ENCODE measurements around the gene ESPL1. TPM values are rescaled to one million over a fixed set of nuclear protein-coding genes. Genes with fewer than 3 reads are reported as not detected.
A peak's percentile ranks its signal among the peaks of the same experiment; 100 is the strongest.

The ESPL1 gene
- total and polyA plus RNA-seq, 4 donors, result 0.77 to 6.7 (median 1.5) TPM

DNA sequence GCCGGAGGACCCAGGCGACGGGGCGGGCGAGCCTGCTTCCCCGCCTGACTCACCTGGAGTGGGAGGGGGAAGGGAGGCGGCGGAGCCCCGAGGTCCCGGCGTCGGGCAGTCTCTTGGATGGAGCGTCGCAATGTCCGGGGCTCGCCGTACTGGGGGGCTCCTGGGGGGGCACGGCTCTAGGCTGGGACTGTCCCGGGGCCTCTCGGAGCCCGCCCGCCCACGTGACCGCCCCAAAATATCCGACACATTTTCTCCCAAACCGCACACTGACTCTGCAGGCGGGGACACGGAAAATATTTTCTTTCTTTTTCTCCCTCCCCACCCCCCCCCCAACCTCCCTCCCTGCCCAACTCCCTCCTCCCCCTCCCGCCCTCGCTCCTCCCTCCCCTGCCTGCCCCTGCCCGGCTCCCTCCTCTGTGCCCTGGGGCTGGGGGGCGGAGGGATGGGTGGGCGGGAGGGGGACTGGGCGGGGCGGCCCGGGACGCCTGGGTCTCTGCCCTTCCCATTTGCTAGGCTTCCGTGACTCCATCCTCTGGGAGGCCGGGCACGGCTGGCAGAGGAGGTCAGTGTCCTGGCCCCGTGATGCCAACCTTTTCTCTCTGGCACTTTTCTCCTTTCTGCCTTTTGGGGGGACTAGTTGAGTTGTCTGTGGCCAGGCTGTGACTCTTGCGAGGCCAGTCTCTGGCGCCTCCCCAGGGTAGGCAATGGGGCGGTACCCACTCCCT is 36.0 kb upstream of the ESPL1 start, which contains the start of gene RARG:
RARG (minus strand) TSS at position 289 of the 725 bp plus-strand sequence. CDS start 4,664 bp downstream, outside the sequence.
- peak; percentile 42 to 66 (median 62) for DNase-seq
- TF ChIP-seq, protein P1, sequence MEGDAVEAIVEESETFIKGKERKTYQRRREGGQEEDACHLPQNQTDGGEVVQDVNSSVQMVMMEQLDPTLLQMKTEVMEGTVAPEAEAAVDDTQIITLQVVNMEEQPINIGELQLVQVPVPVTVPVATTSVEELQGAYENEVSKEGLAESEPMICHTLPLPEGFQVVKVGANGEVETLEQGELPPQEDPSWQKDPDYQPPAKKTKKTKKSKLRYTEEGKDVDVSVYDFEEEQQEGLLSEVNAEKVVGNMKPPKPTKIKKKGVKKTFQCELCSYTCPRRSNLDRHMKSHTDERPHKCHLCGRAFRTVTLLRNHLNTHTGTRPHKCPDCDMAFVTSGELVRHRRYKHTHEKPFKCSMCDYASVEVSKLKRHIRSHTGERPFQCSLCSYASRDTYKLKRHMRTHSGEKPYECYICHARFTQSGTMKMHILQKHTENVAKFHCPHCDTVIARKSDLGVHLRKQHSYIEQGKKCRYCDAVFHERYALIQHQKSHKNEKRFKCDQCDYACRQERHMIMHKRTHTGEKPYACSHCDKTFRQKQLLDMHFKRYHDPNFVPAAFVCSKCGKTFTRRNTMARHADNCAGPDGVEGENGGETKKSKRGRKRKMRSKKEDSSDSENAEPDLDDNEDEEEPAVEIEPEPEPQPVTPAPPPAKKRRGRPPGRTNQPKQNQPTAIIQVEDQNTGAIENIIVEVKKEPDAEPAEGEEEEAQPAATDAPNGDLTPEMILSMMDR (IDR thresholded peaks at IDR 0.05; ENCODE audit: control extremely low read depth, extremely low read depth), result no peak
- peak within 1 kb of the TSS; percentile 44 for H3K4me3 ChIP-seq
- H3K27me3 ChIP-seq (ENCODE audit: control insufficient read depth in 3 of 3, insufficient read depth in 3 of 3, low read length in 2 of 3), result no peaks in the 10 kb centered on the region
- H3K9ac ChIP-seq (ENCODE audit: insufficient read depth in 1 of 2, low read length in 2 of 2), result peak within 1 kb of the TSS; percentile 8 to 63
- peaks cover 0 to 6% (median 0%) of the 10 kb centered on the region in 4 donors for H3K36me3 ChIP-seq (ENCODE audit: control insufficient read depth in 4 of 4, insufficient read depth in 4 of 4, low read length in 4 of 4)
- H3K9me3 ChIP-seq (ENCODE audit: control insufficient read depth in 4 of 4, insufficient read depth in 3 of 4, low read length in 3 of 4), result no peaks in the 10 kb centered on the region
- peak; percentile 63 for ATAC-seq (ENCODE audit: insufficient read depth, low FRiP score)
- 1% methylated on average over 27 to 44 of the region's 44 CpGs for WGBS, 2 donors
- H3K4me1 ChIP-seq (ENCODE audit: control insufficient read depth in 5 of 5, insufficient read depth in 5 of 5, low read length in 5 of 5), result peaks cover 4 to 50% (median 22%) of the 10 kb centered on the region in 5 donors
- peak within 1 kb of the TSS in 1 of 2 donors; percentile 87 for H3K27ac ChIP-seq (ENCODE audit: low read depth in 1 of 2, low read length in 1 of 2)

DNA sequence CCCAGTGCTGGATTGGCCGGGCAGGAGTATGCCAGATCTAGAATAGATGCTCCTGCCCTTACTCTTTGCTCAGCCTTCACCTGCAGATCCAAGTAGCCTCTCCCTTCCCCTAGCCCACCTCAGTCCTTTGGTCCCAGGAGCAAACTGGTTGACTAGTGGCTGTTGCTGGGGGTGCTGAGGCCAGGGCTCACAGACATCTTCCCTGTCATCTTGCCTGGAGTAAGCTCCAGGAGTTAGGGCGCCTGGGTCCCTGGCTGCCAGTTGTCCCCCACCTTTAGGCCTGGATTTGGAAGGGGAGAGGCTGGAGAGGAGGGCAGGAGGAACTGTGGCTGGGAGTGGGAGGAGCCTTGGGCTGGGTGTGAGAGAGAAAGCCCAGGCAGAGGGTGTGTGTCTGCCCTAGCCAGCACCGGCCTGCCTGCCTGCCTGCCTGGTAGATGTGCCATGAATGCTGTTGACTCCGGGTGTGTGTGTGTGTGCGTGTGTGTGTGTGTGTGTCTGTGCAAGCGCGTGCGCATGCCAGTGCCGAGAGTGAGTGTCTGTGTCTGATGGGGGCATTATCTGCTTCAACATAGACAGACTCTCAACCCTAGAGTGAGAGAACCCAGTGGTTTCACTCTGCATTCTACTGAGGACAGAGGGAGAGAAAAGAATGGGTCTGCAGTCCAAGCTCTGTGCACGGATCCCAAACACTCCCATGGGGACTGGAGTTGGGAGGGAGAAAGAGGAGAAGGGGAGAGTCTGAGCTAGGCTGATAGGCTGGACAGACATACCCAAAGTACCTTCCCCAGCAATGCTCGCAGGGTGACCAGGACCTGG is 35.2 kb upstream of the ESPL1 start:
- TF ChIP-seq, protein P1 (IDR thresholded peaks at IDR 0.05; ENCODE audit: control extremely low read depth, extremely low read depth), result no peak
- no peaks in the 10 kb centered on the region for H3K9me3 ChIP-seq (ENCODE audit: control insufficient read depth in 4 of 4, insufficient read depth in 3 of 4, low read length in 3 of 4)
- no peaks in the 10 kb centered on the region for H3K36me3 ChIP-seq (ENCODE audit: control insufficient read depth in 4 of 4, insufficient read depth in 4 of 4, low read length in 4 of 4)
- 28 to 30% methylated on average over 11 of the region's 11 CpGs for WGBS, 2 donors
- ATAC-seq (ENCODE audit: insufficient read depth, low FRiP score), result peak; percentile 56
- peak overlapping the region in 1 of 2 donors; percentile 6 for H3K9ac ChIP-seq (ENCODE audit: insufficient read depth in 1 of 2, low read length in 2 of 2)
- H3K27me3 ChIP-seq (ENCODE audit: control insufficient read depth in 3 of 3, insufficient read depth in 3 of 3, low read length in 2 of 3), result no peaks in the 10 kb centered on the region
- H3K27ac ChIP-seq (ENCODE audit: low read depth in 1 of 2, low read length in 1 of 2), result peak overlapping the region in 1 of 2 donors; percentile 60
- no peak overlapping the region for H3K4me3 ChIP-seq
- peak; percentile 61 to 83 (median 64) for DNase-seq
- H3K4me1 ChIP-seq (ENCODE audit: control insufficient read depth in 5 of 5, insufficient read depth in 5 of 5, low read length in 5 of 5), result peaks cover 4 to 50% (median 22%) of the 10 kb centered on the region in 5 donors

DNA sequence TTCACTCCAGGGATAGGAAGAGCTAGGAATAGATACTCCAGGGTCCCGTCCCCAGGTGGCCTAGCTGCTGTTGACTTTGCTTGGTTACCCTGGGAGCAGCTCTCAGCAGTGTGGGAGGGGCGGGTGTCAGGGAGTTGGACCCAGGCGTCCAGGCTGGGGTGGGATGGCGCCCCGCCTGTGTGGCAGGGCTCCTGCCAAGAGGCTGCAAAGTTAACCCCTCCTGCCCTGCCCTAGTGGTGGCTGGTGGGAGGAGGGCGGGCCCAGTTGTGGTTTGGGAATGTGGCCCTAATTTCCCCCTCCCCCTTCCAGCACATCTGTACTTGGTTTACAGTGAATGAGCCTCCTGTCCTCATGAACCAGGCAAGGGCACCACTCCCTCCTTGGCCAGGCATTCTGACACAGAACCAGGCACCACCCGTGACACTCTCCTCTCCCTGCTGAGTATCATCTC is 34.4 kb upstream of the ESPL1 start:
- Histone ChIP-seq H3K4me3 (no peak overlapping the region), H3K4me1 (ENCODE audit: control insufficient read depth in 5 of 5, insufficient read depth in 5 of 5, low read length in 5 of 5) (peaks cover 4 to 50% (median 22%) of the 10 kb centered on the region in 5 donors), H3K9ac (ENCODE audit: insufficient read depth in 1 of 2, low read length in 2 of 2) (peak overlapping the region in 1 of 2 donors; percentile 69), H3K27ac (ENCODE audit: low read depth in 1 of 2, low read length in 1 of 2) (no peak overlapping the region), H3K27me3 (ENCODE audit: control insufficient read depth in 3 of 3, insufficient read depth in 3 of 3, low read length in 2 of 3) (no peaks in the 10 kb centered on the region), H3K36me3 (ENCODE audit: control insufficient read depth in 4 of 4, insufficient read depth in 4 of 4, low read length in 4 of 4) (no peaks in the 10 kb centered on the region), H3K9me3 (ENCODE audit: control insufficient read depth in 4 of 4, insufficient read depth in 3 of 4, low read length in 3 of 4) (no peaks in the 10 kb centered on the region)
- DNase-seq, result peak in 1 of 3 donors; percentile 19
- 49 to 71% methylated on average over 7 of the region's 7 CpGs for WGBS, 2 donors
- TF ChIP-seq, protein P1 (IDR thresholded peaks at IDR 0.05; ENCODE audit: control extremely low read depth, extremely low read depth), result no peak
- ATAC-seq (ENCODE audit: insufficient read depth, low FRiP score), result no peak

All from lung (tissue), 12 donors.